Activated CD4-positive, alpha-beta T cell treated with anti-CD3 and anti-CD28 coated beads, Interleukin-2, Interleukin-6, amounts not matched to agents 100 ng/mL and 50 ng/mL, durations not matched to agents 16 hours and 8 hours (primary cell): ENCODE results near the gene CHD9.
"Not testable (repeated sequence)": the region's sequence is repeated elsewhere in the genome, so short reads cannot be mapped to it uniquely, and the experiment has no call there.

ENCODE experiments used
- DNase-seq: peaks from one replicate; pipeline ENCODE4 v3.0.0-alpha.2; 2020

The CHD9 gene, protein sequence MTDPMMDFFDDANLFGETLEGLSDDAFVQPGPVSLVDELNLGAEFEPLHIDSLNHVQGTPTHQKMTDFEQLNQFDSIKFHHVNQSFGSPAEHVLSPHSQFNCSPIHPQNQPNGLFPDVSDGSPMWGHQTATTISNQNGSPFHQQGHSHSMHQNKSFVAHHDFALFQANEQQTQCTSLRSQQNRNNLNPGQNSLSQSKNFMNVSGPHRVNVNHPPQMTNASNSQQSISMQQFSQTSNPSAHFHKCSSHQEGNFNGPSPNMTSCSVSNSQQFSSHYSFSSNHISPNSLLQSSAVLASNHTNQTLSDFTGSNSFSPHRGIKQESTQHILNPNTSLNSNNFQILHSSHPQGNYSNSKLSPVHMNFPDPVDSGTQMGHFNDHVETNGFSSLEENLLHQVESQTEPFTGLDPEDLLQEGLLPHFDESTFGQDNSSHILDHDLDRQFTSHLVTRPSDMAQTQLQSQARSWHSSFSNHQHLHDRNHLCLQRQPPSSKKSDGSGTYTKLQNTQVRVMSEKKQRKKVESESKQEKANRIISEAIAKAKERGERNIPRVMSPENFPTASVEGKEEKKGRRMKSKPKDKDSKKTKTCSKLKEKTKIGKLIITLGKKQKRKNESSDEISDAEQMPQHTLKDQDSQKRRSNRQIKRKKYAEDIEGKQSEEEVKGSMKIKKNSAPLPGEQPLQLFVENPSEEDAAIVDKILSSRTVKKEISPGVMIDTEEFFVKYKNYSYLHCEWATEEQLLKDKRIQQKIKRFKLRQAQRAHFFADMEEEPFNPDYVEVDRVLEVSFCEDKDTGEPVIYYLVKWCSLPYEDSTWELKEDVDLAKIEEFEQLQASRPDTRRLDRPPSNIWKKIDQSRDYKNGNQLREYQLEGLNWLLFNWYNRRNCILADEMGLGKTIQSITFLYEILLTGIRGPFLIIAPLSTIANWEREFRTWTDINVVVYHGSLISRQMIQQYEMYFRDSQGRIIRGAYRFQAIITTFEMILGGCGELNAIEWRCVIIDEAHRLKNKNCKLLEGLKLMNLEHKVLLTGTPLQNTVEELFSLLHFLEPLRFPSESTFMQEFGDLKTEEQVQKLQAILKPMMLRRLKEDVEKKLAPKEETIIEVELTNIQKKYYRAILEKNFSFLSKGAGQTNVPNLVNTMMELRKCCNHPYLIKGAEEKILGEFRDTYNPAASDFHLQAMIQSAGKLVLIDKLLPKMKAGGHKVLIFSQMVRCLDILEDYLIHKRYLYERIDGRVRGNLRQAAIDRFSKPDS (N-terminal part only)

GRCh38 chr16:53054670-53055485 is at the start of gene CHD9:
Gene CHD9, plus strand, starts transcription at chr16:53054991. Its CDS starts 101,099 bp downstream, at chr16:53156090.
- DNase-seq = peak; percentile 86

DNA sequence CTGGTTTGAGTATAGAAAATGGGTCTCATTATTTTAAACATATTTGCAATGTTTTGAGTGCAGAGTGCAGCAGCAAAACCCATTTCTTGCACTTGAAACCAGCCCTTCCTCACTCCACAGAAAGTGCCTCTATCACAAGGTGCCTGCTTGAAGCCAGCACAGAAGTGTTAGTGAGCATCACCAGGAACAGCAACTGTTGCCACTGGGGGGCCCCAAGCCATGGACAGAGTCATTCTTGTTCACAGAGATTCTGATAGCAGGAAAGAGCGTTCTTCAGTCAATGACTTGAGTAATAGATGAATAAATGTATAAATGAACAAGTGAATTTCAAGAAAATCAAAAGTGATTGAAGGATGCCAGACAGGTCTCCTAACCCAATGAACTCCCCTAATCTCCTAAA is 47.7 kb upstream of the CHD9 start:
- no peak for DNase-seq

- no peak for DNase-seq
These were observed 40.5 kb upstream of the CHD9 start for GRCh38 chr16:53014287-53014686.

DNA sequence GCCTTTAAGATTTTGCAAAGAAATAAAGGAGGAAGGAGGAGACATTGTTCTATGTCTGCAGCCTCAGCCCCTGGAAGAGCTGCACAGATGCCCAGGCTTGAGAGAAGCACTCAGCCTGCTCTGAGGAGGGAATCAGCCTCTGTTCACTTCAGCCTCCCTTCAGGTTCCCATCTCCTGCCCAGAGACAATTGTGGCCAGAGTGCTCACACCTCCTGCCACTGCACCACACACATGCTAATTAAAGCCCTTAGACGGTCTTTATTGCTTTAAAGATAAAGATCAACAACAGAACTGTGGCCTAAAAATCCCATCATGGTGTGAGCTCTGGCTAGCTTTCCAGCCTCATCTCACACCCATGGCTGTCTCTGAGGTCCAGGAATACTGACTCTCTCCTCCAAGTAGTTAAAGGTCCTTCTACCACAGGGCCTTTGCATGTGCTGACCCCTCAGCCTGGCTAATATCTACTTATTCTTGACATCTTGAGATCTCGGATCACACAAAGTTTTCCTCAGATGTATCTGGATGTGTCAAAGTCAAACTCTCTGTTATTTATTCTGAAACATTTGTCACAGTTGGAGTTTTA is 35.9 kb upstream of the CHD9 start:
- no peak for DNase-seq

GRCh38 chr16:53022374-53022773 is 32.4 kb upstream of the CHD9 start:
- DNase-seq = peak; percentile 30

GRCh38 chr16:53024045-53024444 is 30.7 kb upstream of the CHD9 start:
- DNase-seq = peak; percentile 3

- DNase-seq = no peak
These were observed 24.8 kb upstream of the CHD9 start for GRCh38 chr16:53029971-53030370.

- no peak for DNase-seq
These were observed 23.4 kb upstream of the CHD9 start for GRCh38 chr16:53031323-53031942.

DNA sequence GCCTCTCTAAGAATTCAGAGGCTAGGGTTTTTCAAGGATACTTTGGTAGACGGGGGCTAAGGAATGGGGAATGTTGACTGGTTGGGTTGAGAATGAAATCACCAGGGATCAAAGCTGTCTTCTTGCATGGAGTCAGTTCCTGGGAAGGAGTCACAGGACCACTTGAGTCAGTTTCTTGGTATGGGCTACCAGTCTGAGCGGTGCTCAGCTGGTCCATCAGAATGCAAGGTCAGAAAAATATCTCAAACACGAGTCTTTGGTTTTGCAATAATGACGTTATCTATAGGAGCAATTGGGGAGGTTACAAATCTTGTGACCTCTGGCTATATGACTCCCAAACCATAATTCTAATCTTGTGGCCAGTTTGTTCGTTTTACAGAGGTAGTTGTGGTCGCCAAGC is 20.5 kb upstream of the CHD9 start:
- DNase-seq = no peak

GRCh38 chr16:53035176-53035942 is 19.4 kb upstream of the CHD9 start:
- no peak for DNase-seq

DNA sequence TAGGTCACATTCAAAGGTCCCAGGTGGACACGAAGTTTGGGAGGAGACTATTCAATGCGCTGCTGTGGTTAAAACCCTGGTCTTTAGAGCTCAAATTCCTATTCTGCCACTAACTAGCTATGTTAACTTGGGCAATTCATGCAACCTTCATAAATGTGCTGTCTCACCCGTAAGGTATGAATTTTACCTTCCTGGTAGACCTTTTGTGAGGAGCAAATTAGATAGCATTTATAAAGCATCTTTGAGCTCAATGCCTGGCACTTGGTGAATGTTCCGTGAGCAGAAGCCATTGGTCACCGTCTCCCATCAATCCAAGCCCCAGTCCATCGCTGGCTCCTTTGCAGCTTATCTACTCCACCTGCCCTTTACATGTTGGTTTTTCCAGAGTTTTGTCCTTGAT is 18.7 kb upstream of the CHD9 start:
- no peak for DNase-seq

GRCh38 chr16:53036711-53037110 is 18.1 kb upstream of the CHD9 start:
- not testable (repeated sequence) for DNase-seq

DNA sequence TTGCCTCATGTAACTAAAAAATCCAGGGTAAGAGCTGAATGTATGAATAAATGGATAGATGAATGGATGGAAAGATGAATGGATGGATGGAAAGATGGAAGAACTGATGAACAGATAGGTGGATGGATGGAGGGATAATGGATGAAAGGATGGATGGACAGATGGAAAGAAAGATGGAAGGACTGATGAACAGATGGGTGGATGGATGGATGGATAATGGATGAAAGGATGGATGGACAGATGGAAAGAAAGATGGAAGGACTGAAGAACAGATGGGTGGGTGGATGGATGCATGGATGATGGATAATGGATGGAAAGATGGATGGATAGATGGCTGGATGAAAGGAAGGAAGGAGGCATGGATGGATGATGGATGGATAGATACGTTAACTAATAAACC is 14.0 kb upstream of the CHD9 start:
- DNase-seq = no peak

DNA sequence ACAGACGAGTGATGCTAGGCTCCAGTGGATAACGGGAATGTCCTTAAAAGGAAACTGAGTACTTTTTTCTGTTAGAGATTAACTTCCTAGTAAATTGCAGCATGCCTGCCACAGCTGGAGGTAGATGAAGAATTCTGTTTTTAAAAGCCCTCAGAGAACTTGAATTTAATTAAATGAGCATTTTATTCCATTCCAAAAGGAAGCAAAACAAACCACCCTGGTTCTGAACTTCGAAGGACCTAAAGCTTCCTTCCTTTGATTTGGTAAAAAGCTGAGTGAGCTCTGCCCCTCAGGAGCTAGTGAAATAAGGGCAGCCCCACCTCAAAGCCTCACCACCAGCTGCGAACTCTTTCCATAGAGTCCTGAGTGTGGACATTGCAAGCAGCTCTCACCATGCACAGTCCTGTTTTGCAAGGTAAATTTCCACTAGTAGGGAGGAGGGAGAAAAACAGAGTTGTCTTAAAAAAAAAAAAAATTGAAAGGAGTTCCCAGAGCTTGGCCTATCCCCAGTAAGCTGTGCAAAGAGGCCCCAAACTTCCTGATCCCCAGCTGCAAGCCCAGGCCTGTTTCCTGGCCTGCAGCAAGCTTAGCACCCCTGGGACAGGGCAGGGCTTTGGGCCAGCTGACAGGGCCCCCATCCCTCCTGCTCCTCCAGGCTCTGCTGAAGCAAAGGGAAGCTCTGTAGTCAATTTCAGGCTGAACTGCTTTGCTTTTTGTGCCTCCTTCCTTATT is 13.3 kb upstream of the CHD9 start:
- no peak for DNase-seq

DNA sequence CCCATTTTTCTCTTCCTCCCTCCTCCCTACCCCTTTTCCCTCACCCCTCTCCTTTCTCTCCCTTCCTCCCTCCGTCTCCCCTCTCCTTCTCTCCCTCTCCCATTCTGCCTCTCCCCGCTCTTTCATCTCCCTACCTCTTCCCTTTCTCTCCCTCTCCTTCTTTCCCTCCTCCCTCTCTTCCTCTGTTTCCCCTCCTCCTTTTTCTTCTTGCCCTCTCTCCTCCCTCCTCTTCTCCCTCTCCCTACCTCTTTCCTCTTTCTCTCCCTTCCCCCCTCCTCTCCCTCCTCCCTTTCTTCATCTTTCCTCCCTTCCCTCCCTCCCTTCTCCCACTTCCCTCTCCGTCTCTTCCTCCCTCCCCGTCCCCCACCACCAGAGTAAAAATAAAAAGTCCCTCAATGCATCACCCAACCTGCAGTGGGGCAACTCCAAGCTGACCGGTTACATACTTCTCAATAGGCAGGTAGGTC is 12.5 kb upstream of the CHD9 start:
- DNase-seq = no peak

DNA sequence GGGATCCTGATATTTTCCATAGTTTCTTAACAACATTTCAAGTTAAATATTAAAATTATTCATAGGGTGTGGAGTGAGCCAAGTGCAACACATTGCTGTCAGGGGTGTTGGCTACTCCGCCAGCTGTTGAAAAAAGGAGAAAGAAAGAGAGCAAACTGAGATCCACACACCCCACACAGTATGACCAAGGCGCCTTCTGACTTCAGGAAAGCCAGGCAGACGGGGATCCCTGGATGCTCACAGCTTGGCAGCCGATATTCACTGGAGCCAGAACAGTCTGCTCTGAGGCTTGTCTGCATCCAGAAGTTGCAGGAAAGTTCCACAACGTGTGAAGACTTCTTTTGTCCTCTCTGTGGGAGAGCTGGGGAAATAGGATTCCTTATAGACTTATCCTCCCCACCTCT is 11.4 kb upstream of the CHD9 start:
- no peak for DNase-seq

GRCh38 chr16:53043986-53044601 is 10.7 kb upstream of the CHD9 start:
- no peak for DNase-seq

DNA sequence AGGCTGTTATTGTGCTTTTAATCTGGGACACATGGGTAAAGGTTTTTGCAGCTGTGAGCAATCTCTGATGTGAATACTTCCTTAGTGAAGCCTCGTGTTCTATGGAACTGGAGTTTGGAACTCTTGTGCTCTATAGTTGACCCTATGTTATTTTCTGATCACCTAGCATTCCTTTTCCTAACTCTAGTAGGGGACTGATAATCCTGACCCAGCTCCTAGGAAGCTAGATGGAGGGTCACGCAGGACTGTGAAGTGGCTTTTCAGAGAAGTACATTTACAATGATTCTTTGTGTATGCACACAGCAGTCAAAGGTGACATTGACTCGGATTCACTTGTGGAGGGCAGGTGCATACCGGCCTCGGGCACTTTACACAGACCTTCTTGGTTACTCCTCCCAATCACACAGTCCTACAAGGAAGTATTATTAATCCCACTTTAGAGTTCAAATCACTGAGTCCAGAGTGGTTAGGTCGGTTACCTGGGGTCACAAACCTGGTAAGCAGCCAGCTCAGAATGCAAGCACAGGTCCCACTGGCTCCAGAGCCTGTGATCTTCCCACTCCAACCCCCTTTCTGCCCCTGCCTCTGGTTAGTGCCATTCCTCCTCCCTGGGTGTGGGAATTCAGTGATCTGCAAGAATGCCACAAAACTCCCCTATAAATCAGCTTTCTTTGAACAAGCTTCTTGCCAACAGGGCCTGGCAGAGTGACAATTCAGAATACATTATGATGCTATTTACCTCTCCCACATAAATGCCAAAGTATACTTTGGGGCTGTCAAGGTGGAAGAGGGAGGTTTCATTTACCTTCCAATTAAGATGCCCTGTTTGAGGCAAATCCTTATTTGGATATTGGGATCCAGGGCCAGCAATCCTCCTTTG is 9.2 kb upstream of the CHD9 start:
- DNase-seq = no peak
